ENCODE data around the gene PSMD5. TPM values are rescaled to one million over a fixed set of nuclear protein-coding genes. Genes with fewer than 3 reads are reported as not detected.

The PSMD5 gene
- total RNA-seq, 5 donors from 2014 or later (not counting 1 experiment from before 2014, with no cell fraction given) = 27.5 to 55.2 (median 47.7) TPM

DNA sequence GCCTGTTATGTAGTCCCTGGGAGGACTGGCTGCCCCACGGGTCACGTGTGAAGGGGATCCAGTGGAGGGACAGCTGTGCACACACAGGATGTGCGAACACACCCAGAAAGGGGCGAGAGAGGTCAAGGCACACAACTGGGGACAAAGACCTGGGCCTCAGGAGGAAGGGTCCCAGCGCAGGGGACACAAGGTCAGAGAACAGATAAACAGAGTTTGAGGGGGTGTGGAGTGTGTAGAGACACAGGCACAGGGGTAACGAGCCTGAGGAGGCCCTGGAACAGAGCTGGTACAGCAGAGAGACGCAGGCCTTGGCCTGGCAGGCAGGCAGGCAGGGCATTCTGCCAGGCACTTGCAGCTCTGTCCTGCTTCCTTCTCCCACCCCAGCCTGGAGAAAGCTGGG is 14.8 kb upstream of the PSMD5 start:
- ChIA-PET CTCF (interaction anchor here in 1 of 2 donors (1.7 kb wide), 1 partner anchor 10 kb away, joined by 6 read pairs; no protein-coding TSS in a partner anchor), POLR2A (interaction anchor here in 1 of 2 donors (0.6 kb wide), 1 partner anchor 108 kb away, joined by 4 read pairs; no protein-coding TSS in a partner anchor)
- Histone ChIP-seq H3K4me1 (ENCODE audit: control insufficient read depth in 1 of 2, extremely low read depth in 1 of 2, insufficient read depth in 2 of 2, low read length in 2 of 2) (peaks cover 0 to 4% of the 10 kb centered on the region in 2 experiments), H3K4me3 (ENCODE audit: control insufficient read depth in 1 of 2, extremely low read depth in 1 of 2, low read length in 1 of 2) (no peak overlapping the region), H3K27me3 (replicated peaks in 1 of 2; ENCODE audit: control insufficient read depth in 2 of 2, extremely low read depth in 1 of 2, insufficient read depth in 2 of 2, low read length in 1 of 2) (no peaks in the 10 kb centered on the region), H3K36me3 (ENCODE audit: control insufficient read depth in 2 of 2, extremely low read depth in 1 of 2, insufficient read depth in 1 of 2, low read length in 1 of 2) (peaks cover 19 to 74% of the 10 kb centered on the region in 2 donors), H3K27ac (ENCODE audit: low read length) (no peak overlapping the region), H3K9me3 (no peaks in the 10 kb centered on the region)
- Mint-ChIP-seq H3K27me3 (no peaks in the 10 kb centered on the region), H3K9me3 (no peaks in the 10 kb centered on the region), H3K36me3 (peaks cover 38% of the 10 kb centered on the region), H3K4me3 (no peak overlapping the region), H3K4me1 (peaks cover 0 to 11% (median 3%) of the 10 kb centered on the region in 3 donors), H3K27ac (peak overlapping the region in 1 of 2 donors; percentile 48)
- WGBS (ENCODE audit: insufficient coverage) = 90% methylated on average over 5 of the region's 7 CpGs
- DNase-seq (no peak), ATAC-seq (replicated peaks in 1 of 4) (peak in 1 of 4 experiments; percentile 5)

DNA sequence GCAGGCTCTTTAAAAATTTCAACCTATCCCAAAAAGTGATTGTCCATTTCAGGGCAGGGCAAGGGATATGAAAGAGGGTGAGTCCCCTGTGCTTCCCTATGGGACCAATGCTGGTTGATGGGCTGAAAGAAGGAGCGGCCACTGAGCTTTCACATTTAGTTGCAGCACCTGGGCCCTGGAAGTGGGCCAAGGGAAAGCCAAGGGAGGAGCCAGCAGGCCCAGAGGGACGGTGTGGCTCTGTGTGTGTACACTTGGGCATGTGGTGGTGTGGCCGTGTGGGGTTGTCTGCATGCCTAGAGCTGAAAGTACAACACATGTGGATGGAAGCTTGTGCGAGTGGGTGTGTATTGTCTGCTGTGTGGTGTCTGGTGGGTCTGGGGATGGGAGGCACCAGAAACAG is 14.0 kb upstream of the PSMD5 start:
- WGBS (ENCODE audit: insufficient coverage) = 88% methylated on average over 3 of the region's 4 CpGs
- Histone ChIP-seq H3K4me3 (ENCODE audit: control insufficient read depth in 1 of 2, extremely low read depth in 1 of 2, low read length in 1 of 2) (no peak overlapping the region), H3K27me3 (replicated peaks in 1 of 2; ENCODE audit: control insufficient read depth in 2 of 2, extremely low read depth in 1 of 2, insufficient read depth in 2 of 2, low read length in 1 of 2) (no peaks in the 10 kb centered on the region), H3K27ac (ENCODE audit: low read length) (no peak overlapping the region), H3K36me3 (ENCODE audit: control insufficient read depth in 2 of 2, extremely low read depth in 1 of 2, insufficient read depth in 1 of 2, low read length in 1 of 2) (peaks cover 16 to 74% of the 10 kb centered on the region in 2 donors), H3K4me1 (ENCODE audit: control insufficient read depth in 1 of 2, extremely low read depth in 1 of 2, insufficient read depth in 2 of 2, low read length in 2 of 2) (peaks cover 0 to 4% of the 10 kb centered on the region in 2 experiments), H3K9me3 (no peaks in the 10 kb centered on the region)
- POLR2A ChIA-PET = interaction anchor here (0.6 kb wide), 2 partner anchors 12 to 107 kb away, joined by 3 to 4 read pairs; no protein-coding TSS in a partner anchor
- ATAC-seq (replicated peaks in 1 of 4) (no peak), DNase-seq (no peak)
- H3K4me3 Mint-ChIP-seq = no peak overlapping the region
- H3K27me3 Mint-ChIP-seq = no peaks in the 10 kb centered on the region
- CTCF ChIA-PET = no interaction called here
- H3K4me1 Mint-ChIP-seq = peaks cover 0 to 14% (median 3%) of the 10 kb centered on the region in 3 donors
- peaks cover 38% of the 10 kb centered on the region for H3K36me3 Mint-ChIP-seq
- no peaks in the 10 kb centered on the region for H3K9me3 Mint-ChIP-seq
- peak overlapping the region in 1 of 2 donors; percentile 48 for H3K27ac Mint-ChIP-seq

DNA sequence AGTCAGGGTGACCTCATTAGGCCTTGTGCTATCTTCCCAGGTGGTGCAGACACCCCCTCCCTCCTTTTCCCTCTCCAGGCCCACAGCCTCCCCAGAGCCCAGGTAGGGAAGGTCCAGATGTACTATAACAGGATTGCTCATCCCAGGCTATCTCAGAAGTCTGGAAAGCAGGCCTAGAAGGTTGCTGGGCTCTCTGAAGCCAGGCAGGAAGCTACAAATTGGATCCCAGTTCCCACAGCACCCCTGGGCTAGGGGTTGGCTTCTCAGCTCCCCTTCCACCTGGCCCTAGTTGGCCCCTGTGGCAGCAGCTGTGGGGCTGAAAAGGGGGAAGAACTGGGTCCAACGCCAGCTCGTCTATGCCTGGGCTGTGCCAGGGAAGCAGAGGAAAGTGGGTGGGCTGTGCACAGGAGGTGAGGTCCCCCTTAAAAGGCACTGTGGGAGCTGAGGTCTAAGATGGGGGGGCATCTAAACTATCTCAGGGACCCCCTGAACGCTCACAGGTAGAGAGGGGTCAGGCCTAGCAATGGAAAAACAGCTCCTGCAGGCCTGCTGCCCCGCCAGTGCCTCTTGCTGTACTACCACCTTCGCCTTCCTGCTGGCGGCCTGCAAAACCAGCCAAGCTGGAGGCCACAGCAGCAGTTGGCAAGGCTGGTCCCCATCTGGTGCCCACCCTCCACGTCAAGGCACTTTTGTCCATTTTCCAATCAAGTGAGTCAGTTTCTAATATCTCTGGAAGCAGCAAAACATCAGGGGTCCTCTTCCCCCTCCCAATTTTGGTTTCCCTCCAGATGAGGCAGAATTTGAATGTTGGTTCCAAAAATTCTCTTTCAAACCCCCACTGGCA is 13.3 kb upstream of the PSMD5 start:
- DNase-seq = no peak
- Histone ChIP-seq H3K36me3 (ENCODE audit: control insufficient read depth in 2 of 2, extremely low read depth in 1 of 2, insufficient read depth in 1 of 2, low read length in 1 of 2) (peaks cover 16 to 72% of the 10 kb centered on the region in 2 donors), H3K9me3 (no peaks in the 10 kb centered on the region), H3K4me3 (ENCODE audit: control insufficient read depth in 1 of 2, extremely low read depth in 1 of 2, low read length in 1 of 2) (no peak overlapping the region), H3K27me3 (replicated peaks in 1 of 2; ENCODE audit: control insufficient read depth in 2 of 2, extremely low read depth in 1 of 2, insufficient read depth in 2 of 2, low read length in 1 of 2) (no peaks in the 10 kb centered on the region), H3K4me1 (ENCODE audit: control insufficient read depth in 1 of 2, extremely low read depth in 1 of 2, insufficient read depth in 2 of 2, low read length in 2 of 2) (peaks cover 0 to 4% of the 10 kb centered on the region in 2 experiments), H3K27ac (ENCODE audit: low read length) (no peak overlapping the region)
- Mint-ChIP-seq H3K9me3 (no peaks in the 10 kb centered on the region), H3K36me3 (peaks cover 35% of the 10 kb centered on the region), H3K27ac (peak overlapping the region in 1 of 2 donors; percentile 55), H3K4me1 (peaks cover 0 to 14% (median 3%) of the 10 kb centered on the region in 3 donors), H3K4me3 (no peak overlapping the region), H3K27me3 (no peaks in the 10 kb centered on the region)
- ATAC-seq (replicated peaks in 1 of 4) = no peak
- ChIA-PET POLR2A (interaction anchor here in 1 of 2 donors (0.6 kb wide), 1 partner anchor 11 kb away, joined by 3 read pairs; no protein-coding TSS in a partner anchor), CTCF (no interaction called here)
- WGBS (ENCODE audit: insufficient coverage) = 95% methylated on average over 5 of the region's 7 CpGs

- H3K9me3 Mint-ChIP-seq = no peaks in the 10 kb centered on the region
- peaks cover 22% of the 10 kb centered on the region for H3K36me3 Mint-ChIP-seq
- ATAC-seq (replicated peaks in 1 of 4) = no peak
- Histone ChIP-seq H3K4me1 (ENCODE audit: control insufficient read depth in 1 of 2, extremely low read depth in 1 of 2, insufficient read depth in 2 of 2, low read length in 2 of 2) (peaks cover 0 to 4% of the 10 kb centered on the region in 2 experiments), H3K27ac (ENCODE audit: low read length) (no peak overlapping the region), H3K36me3 (ENCODE audit: control insufficient read depth in 2 of 2, extremely low read depth in 1 of 2, insufficient read depth in 1 of 2, low read length in 1 of 2) (peaks cover 16 to 59% of the 10 kb centered on the region in 2 donors), H3K9me3 (no peaks in the 10 kb centered on the region), H3K4me3 (ENCODE audit: control insufficient read depth in 1 of 2, extremely low read depth in 1 of 2, low read length in 1 of 2) (no peak overlapping the region), H3K27me3 (replicated peaks in 1 of 2; ENCODE audit: control insufficient read depth in 2 of 2, extremely low read depth in 1 of 2, insufficient read depth in 2 of 2, low read length in 1 of 2) (no peaks in the 10 kb centered on the region)
- WGBS (ENCODE audit: insufficient coverage) = no CpG with 5 or more reads among the region's 3 CpGs
- peaks cover 0 to 20% (median 6%) of the 10 kb centered on the region in 3 donors for H3K4me1 Mint-ChIP-seq
- H3K27ac Mint-ChIP-seq = peak overlapping the region in 1 of 2 donors; percentile 35
- CTCF ChIA-PET = no interaction called here
- POLR2A ChIA-PET = no interaction called here
- H3K4me3 Mint-ChIP-seq = no peak overlapping the region
- DNase-seq = no peak
- no peaks in the 10 kb centered on the region for H3K27me3 Mint-ChIP-seq
These were observed 12.0 kb upstream of the PSMD5 start for GRCh38 chr9:120854596-120855327.

- 96% methylated on average over 3 of the region's 6 CpGs for WGBS (ENCODE audit: insufficient coverage)
- H3K36me3 ChIP-seq (ENCODE audit: control insufficient read depth in 2 of 2, extremely low read depth in 1 of 2, insufficient read depth in 1 of 2, low read length in 1 of 2) = peaks cover 11 to 45% of the 10 kb centered on the region in 2 donors
- ChIA-PET POLR2A (interaction anchor here in 1 of 2 donors (0.6 kb wide), 1 partner anchor 23 kb away, joined by 7 read pairs; no protein-coding TSS in a partner anchor), CTCF (no interaction called here)
- Mint-ChIP-seq H3K4me3 (no peak overlapping the region), H3K27ac (peak overlapping the region in 1 of 2 donors; percentile 55), H3K27me3 (no peaks in the 10 kb centered on the region), H3K4me1 (peaks cover 4 to 23% (median 12%) of the 10 kb centered on the region in 3 donors), H3K9me3 (no peaks in the 10 kb centered on the region), H3K36me3 (peaks cover 14% of the 10 kb centered on the region)
- H3K4me3 ChIP-seq (ENCODE audit: control insufficient read depth in 1 of 2, extremely low read depth in 1 of 2, low read length in 1 of 2) = no peak overlapping the region
- peaks cover 0 to 4% of the 10 kb centered on the region in 2 experiments for H3K4me1 ChIP-seq (ENCODE audit: control insufficient read depth in 1 of 2, extremely low read depth in 1 of 2, insufficient read depth in 2 of 2, low read length in 2 of 2)
- no peaks in the 10 kb centered on the region for H3K27me3 ChIP-seq (replicated peaks in 1 of 2; ENCODE audit: control insufficient read depth in 2 of 2, extremely low read depth in 1 of 2, insufficient read depth in 2 of 2, low read length in 1 of 2)
- no peak overlapping the region for H3K27ac ChIP-seq (ENCODE audit: low read length)
- no peak for ATAC-seq (replicated peaks in 1 of 4)
- no peaks in the 10 kb centered on the region for H3K9me3 ChIP-seq
- DNase-seq = no peak
These were observed 10.5 kb upstream of the PSMD5 start for GRCh38 chr9:120853198-120853597.

Measured in T-cell (primary cell).